OCI-LY7 (cell line): ENCODE measurements around the gene PEX5L. TPM values are rescaled to one million over a fixed set of nuclear protein-coding genes. Genes with fewer than 3 reads are reported as not detected.

Experiments used
- BruUV-seq: library from RNA; stranded (reverse); fragments of 400-500 nt; replicated peaks from 2 replicates; lab custom pipeline; 2021; lab: Mats Ljungman, UMichigan
- CTCF ChIA-PET: fragments of 300-600 bp; sonication (Branson Sonifier 250); formaldehyde crosslinking; loops from one replicate; lab custom pipeline; 2022; ENCODE audit warnings: antibody characterized with exemption; ENCODE audit not compliant: unreplicated experiment; lab: Charles Lee
- POLR2A ChIA-PET: fragments of 300-600 bp; sonication (Branson Sonifier 250); formaldehyde crosslinking; loops from one replicate; lab custom pipeline; 2022; ENCODE audit warnings: antibody characterized with exemption; lab: Charles Lee
- DNase-seq: peaks from one replicate; pipeline ENCODE4 v3.0.0-alpha.2; 2015; ENCODE audit warnings: low spot score
- H2AFZ ChIP-seq: fragments of 200-600 bp; sonication (generic), shearing (Covaris generic); 2 replicates; pipeline ENCODE4 v1.6.1; 2014; ENCODE audit warnings: mild to moderate bottlenecking, antibody characterized with exemption, low read length, moderate library complexity
- H3K27ac ChIP-seq: fragments of 200-600 bp; sonication (generic); 2 replicates; pipeline ENCODE4 v1.5.1; 2014; ENCODE audit warnings: mixed run types, low read depth, mild to moderate bottlenecking, moderate library complexity, low read length, inconsistent platforms; ENCODE audit not compliant: poor library complexity, severe bottlenecking
- H3K36me3 ChIP-seq: fragments of 200-600 bp; sonication (generic); 2 replicates; pipeline ENCODE4 v1.6.1; 2014; ENCODE audit warnings: mild to moderate bottlenecking, antibody characterized with exemption, low read length, moderate library complexity, mixed read lengths; ENCODE audit not compliant: insufficient read depth
- H3K4me1 ChIP-seq: fragments of 200-600 bp; sonication (generic); 2 replicates; pipeline ENCODE4 v1.5.1; 2014; ENCODE audit warnings: mild to moderate bottlenecking, low read length; ENCODE audit not compliant: insufficient read depth, poor library complexity, severe bottlenecking
- H3K4me2 ChIP-seq: fragments of 200-600 bp; sonication (generic); 2 replicates; pipeline ENCODE4 v1.6.1; 2014; ENCODE audit warnings: mild to moderate bottlenecking, low read length
- H3K4me3 ChIP-seq: fragments of 200-600 bp; sonication (generic); 2 replicates; pipeline ENCODE4 v1.5.1; 2014; ENCODE audit warnings: mild to moderate bottlenecking, low read depth, low read length; ENCODE audit not compliant: poor library complexity, severe bottlenecking
- H3K79me2 ChIP-seq: fragments of 200-600 bp; sonication (generic); 2 replicates; pipeline ENCODE4 v1.6.1; 2016; ENCODE audit warnings: low read depth, mild to moderate bottlenecking, low read length, moderate library complexity, mixed read lengths; ENCODE audit not compliant: insufficient read depth
- H3K9me2 ChIP-seq: fragments of 200-600 bp; sonication (generic); 2 replicates; pipeline ENCODE4 v1.6.1; 2016; ENCODE audit warnings: mild to moderate bottlenecking, low read length, mixed read lengths; ENCODE audit not compliant: insufficient read depth
- H3K9me3 ChIP-seq: fragments of 200-600 bp; sonication (generic); 2 replicates; pipeline ENCODE4 v1.6.1; 2014; ENCODE audit warnings: mild to moderate bottlenecking, mixed run types, low read length, mixed read lengths
- H4K20me1 ChIP-seq: fragments of 200-600 bp; sonication (generic); 2 replicates; pipeline ENCODE4 v1.6.1; 2014; ENCODE audit warnings: mild to moderate bottlenecking, antibody characterized with exemption, low read length, moderate library complexity, mixed read lengths; ENCODE audit not compliant: insufficient read depth
- CTCF ChIP-seq: fragments of 200-600 bp; sonication (generic); conservative IDR thresholded peaks from 2 replicates; pipeline ENCODE4 v1.5.1; 2014; ENCODE audit warnings: mild to moderate bottlenecking, antibody characterized with exemption, low read length, moderate library complexity, mixed read lengths
- EZH2phosphoT487 ChIP-seq: fragments of 200-600 bp; sonication (generic); IDR thresholded peaks from 2 replicates; pipeline ENCODE4 v1.6.1; 2018; ENCODE audit warnings: low read depth, borderline replicate concordance, mild to moderate bottlenecking, mixed run types, antibody characterized with exemption, low read length, moderate library complexity, mixed read lengths
- intact Hi-C: fragments of 100-400 bp; cut with micrococcal nuclease; formaldehyde crosslinking; loops from one replicate; pipeline ENCODE4 v1.10.0; 2022; ENCODE audit not compliant: unreplicated experiment
- total RNA-seq, 2 experiments: library from RNA; depleted of rRNA in 1 of 2; stranded (reverse); fragments of >200 nt in 1 of 2; shearing (Covaris generic) in 1 of 2; gene quantifications; 2 replicates each; pipeline ENCODE4 v1.2.3, GENCODE V29; 2014 to 2022

PEX5L gene
- total RNA-seq, 2 experiments from 2014 or later = not detected

GRCh38 chr3:179995406-179995805 is 41.3 kb downstream of the PEX5L start:
- BruUV-seq = no TSS peak
- intact Hi-C loops = no loop called here
- Histone ChIP-seq H3K27ac (no peak overlapping the region), H3K4me2 (no peak overlapping the region), H3K79me2 (no peaks in the 10 kb centered on the region), H3K4me1 (no peaks in the 10 kb centered on the region), H2AFZ (no peak overlapping the region), H3K9me3 (no peaks in the 10 kb centered on the region), H4K20me1 (no peaks in the 10 kb centered on the region), H3K9me2 (no peaks in the 10 kb centered on the region), H3K36me3 (no peaks in the 10 kb centered on the region), H3K4me3 (no peak overlapping the region)
- CTCF ChIA-PET = no interaction called here
- no peak for TF ChIP-seq CTCF
- no peak for TF ChIP-seq EZH2phosphoT487
- POLR2A ChIA-PET = interaction anchor here (0.5 to 1.0 kb wide), 2 partner anchors 22 to 1576 kb away, joined by 3 read pairs; no protein-coding TSS in a partner anchor
- DNase-seq = no peak

DNA sequence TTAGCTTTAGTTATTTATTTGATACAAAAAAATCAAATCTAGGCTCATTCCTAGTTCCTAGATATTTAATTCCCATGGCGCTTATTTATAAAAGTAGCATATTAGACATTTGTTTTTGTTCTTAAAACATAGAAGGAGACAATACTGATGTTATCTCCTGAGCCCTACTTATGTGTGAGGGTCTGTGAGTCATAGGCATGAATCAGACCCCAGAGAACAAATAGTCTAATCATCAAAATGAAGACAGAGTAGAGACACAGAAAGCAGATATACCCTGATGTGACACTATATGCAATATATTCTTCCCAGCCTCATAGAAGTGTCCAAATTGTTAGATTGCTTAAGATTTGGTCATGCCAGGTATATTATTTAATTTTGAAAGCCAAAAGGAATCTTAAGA is 44.9 kb downstream of the PEX5L start:
- no peaks in the 10 kb centered on the region for H3K36me3 ChIP-seq
- BruUV-seq = no TSS peak
- no peak overlapping the region for H3K27ac ChIP-seq
- CTCF ChIA-PET = no interaction called here
- no peaks in the 10 kb centered on the region for H3K79me2 ChIP-seq
- no peaks in the 10 kb centered on the region for H3K9me3 ChIP-seq
- no peak overlapping the region for H3K4me2 ChIP-seq
- H4K20me1 ChIP-seq = no peaks in the 10 kb centered on the region
- no peaks in the 10 kb centered on the region for H3K4me1 ChIP-seq
- no peak overlapping the region for H3K4me3 ChIP-seq
- no peak for TF ChIP-seq EZH2phosphoT487
- TF ChIP-seq CTCF = no peak
- POLR2A ChIA-PET = interaction anchor here (0.6 to 2.1 kb wide), 5 partner anchors 12 to 84 kb away, joined by 3 to 7 read pairs (median 4); no protein-coding TSS in a partner anchor
- DNase-seq = no peak
- H3K9me2 ChIP-seq = no peaks in the 10 kb centered on the region
- intact Hi-C loops = no loop called here
- no peak overlapping the region for H2AFZ ChIP-seq

GRCh38 chr3:179991104-179991503 is 45.6 kb downstream of the PEX5L start:
- DNase-seq = no peak
- H2AFZ ChIP-seq = no peak overlapping the region
- CTCF ChIA-PET = no interaction called here
- no peaks in the 10 kb centered on the region for H3K9me3 ChIP-seq
- TF ChIP-seq EZH2phosphoT487 (no peak), CTCF (no peak)
- H3K79me2 ChIP-seq = no peaks in the 10 kb centered on the region
- no peak overlapping the region for H3K4me2 ChIP-seq
- no peaks in the 10 kb centered on the region for H4K20me1 ChIP-seq
- no peaks in the 10 kb centered on the region for H3K4me1 ChIP-seq
- no peaks in the 10 kb centered on the region for H3K9me2 ChIP-seq
- POLR2A ChIA-PET = interaction anchor here (0.6 to 2.1 kb wide), 6 partner anchors 11 to 83 kb away, joined by 3 to 7 read pairs (median 4); no protein-coding TSS in a partner anchor
- no peak overlapping the region for H3K4me3 ChIP-seq
- no peak overlapping the region for H3K27ac ChIP-seq
- no TSS peak for BruUV-seq
- intact Hi-C loops = no loop called here
- no peaks in the 10 kb centered on the region for H3K36me3 ChIP-seq
